Activated T-cell treated with anti-CD3 and anti-CD28 coated beads, Interleukin-2, amount 50 U/mL, for 24 hours (primary cell): ENCODE data around the gene PIH1D1.

Source experiments
- DNase-seq: peaks from one replicate; pipeline ENCODE4 v3.0.0-alpha.2; 2020
- H3K27ac Mint-ChIP-seq: 2 replicates; pipeline ENCODE4 v1.8.0; 2020; ENCODE audit warnings: mild to moderate bottlenecking, mixed read lengths
- H3K27me3 Mint-ChIP-seq: 2 replicates; pipeline ENCODE4 v1.8.0; 2020; ENCODE audit warnings: mixed read lengths
- H3K36me3 Mint-ChIP-seq: 2 replicates; pipeline ENCODE4 v1.8.0; 2020; ENCODE audit warnings: low read depth, mixed read lengths
- H3K4me1 Mint-ChIP-seq: 2 replicates; pipeline ENCODE4 v1.8.0; 2020; ENCODE audit warnings: low read depth, mixed read lengths
- H3K4me3 Mint-ChIP-seq: 2 replicates; pipeline ENCODE4 v1.8.0; 2020; ENCODE audit warnings: mild to moderate bottlenecking, moderate library complexity, mixed read lengths
- H3K9me3 Mint-ChIP-seq: 2 replicates; pipeline ENCODE4 v1.8.0; 2020; ENCODE audit warnings: mixed read lengths

PIH1D1 gene

GRCh38 chr19:49414256-49414655 is 37.4 kb downstream of the PIH1D1 start:
- H3K27ac Mint-ChIP-seq, result no peak overlapping the region
- no peaks in the 10 kb centered on the region for H3K9me3 Mint-ChIP-seq
- H3K36me3 Mint-ChIP-seq, result no peaks in the 10 kb centered on the region
- H3K4me1 Mint-ChIP-seq, result peaks cover 27% of the 10 kb centered on the region
- H3K27me3 Mint-ChIP-seq, result peaks cover 16% of the 10 kb centered on the region
- DNase-seq, result no peak
- no peak overlapping the region for H3K4me3 Mint-ChIP-seq

- H3K4me1 Mint-ChIP-seq, result peaks cover 36% of the 10 kb centered on the region
- no peaks in the 10 kb centered on the region for H3K36me3 Mint-ChIP-seq
- H3K4me3 Mint-ChIP-seq, result no peak overlapping the region
- no peaks in the 10 kb centered on the region for H3K9me3 Mint-ChIP-seq
- H3K27me3 Mint-ChIP-seq, result peaks cover 9% of the 10 kb centered on the region
- DNase-seq, result no peak
- no peak overlapping the region for H3K27ac Mint-ChIP-seq
These were observed 38.3 kb downstream of the PIH1D1 start for GRCh38 chr19:49413348-49413747.

GRCh38 chr19:49411681-49412326 is 39.8 kb downstream of the PIH1D1 start:
- H3K9me3 Mint-ChIP-seq, result no peaks in the 10 kb centered on the region
- peaks cover 51% of the 10 kb centered on the region for H3K4me1 Mint-ChIP-seq
- no peak overlapping the region for H3K4me3 Mint-ChIP-seq
- no peaks in the 10 kb centered on the region for H3K27me3 Mint-ChIP-seq
- no peak for DNase-seq
- H3K36me3 Mint-ChIP-seq, result no peaks in the 10 kb centered on the region
- no peak overlapping the region for H3K27ac Mint-ChIP-seq

GRCh38 chr19:49409441-49410029 is 42.1 kb downstream of the PIH1D1 start:
- H3K4me3 Mint-ChIP-seq, result peak overlapping the region; percentile 32

GRCh38 chr19:49408816-49409440 is 42.7 kb downstream of the PIH1D1 start:
- Mint-ChIP-seq H3K4me1 (peaks cover 54% of the 10 kb centered on the region), H3K9me3 (no peaks in the 10 kb centered on the region), H3K27me3 (no peaks in the 10 kb centered on the region), H3K27ac (peak overlapping the region; percentile 72), H3K36me3 (no peaks in the 10 kb centered on the region), H3K4me3 (peak overlapping the region; percentile 32)
- no peak for DNase-seq

More at GRCh38 chr19:49409441-49410029, 42.1 kb downstream of the PIH1D1 start:
- peaks cover 54% of the 10 kb centered on the region for H3K4me1 Mint-ChIP-seq
- H3K9me3 Mint-ChIP-seq, result no peaks in the 10 kb centered on the region
- H3K27ac Mint-ChIP-seq, result peak overlapping the region; percentile 72
- no peaks in the 10 kb centered on the region for H3K36me3 Mint-ChIP-seq
- no peaks in the 10 kb centered on the region for H3K27me3 Mint-ChIP-seq
- DNase-seq, result no peak

GRCh38 chr19:49407482-49408015 is 44.1 kb downstream of the PIH1D1 start:
- peaks cover 61% of the 10 kb centered on the region for H3K4me1 Mint-ChIP-seq
- no peak overlapping the region for H3K27ac Mint-ChIP-seq
- H3K27me3 Mint-ChIP-seq, result no peaks in the 10 kb centered on the region
- H3K4me3 Mint-ChIP-seq, result no peak overlapping the region
- no peak for DNase-seq
- no peaks in the 10 kb centered on the region for H3K9me3 Mint-ChIP-seq
- no peaks in the 10 kb centered on the region for H3K36me3 Mint-ChIP-seq

GRCh38 chr19:49407079-49407478 is 44.5 kb downstream of the PIH1D1 start:
- no peak overlapping the region for H3K4me3 Mint-ChIP-seq
- H3K9me3 Mint-ChIP-seq, result no peaks in the 10 kb centered on the region
- H3K27ac Mint-ChIP-seq, result no peak overlapping the region
- peaks cover 59% of the 10 kb centered on the region for H3K4me1 Mint-ChIP-seq
- no peaks in the 10 kb centered on the region for H3K27me3 Mint-ChIP-seq
- no peaks in the 10 kb centered on the region for H3K36me3 Mint-ChIP-seq
- no peak for DNase-seq

- Mint-ChIP-seq H3K36me3 (no peaks in the 10 kb centered on the region), H3K4me1 (peaks cover 33% of the 10 kb centered on the region), H3K27ac (no peak overlapping the region), H3K27me3 (no peaks in the 10 kb centered on the region), H3K9me3 (no peaks in the 10 kb centered on the region), H3K4me3 (no peak overlapping the region)
- DNase-seq, result no peak
These were observed 48.0 kb downstream of the PIH1D1 start for GRCh38 chr19:49403404-49404187.

GRCh38 chr19:49400029-49400428 is 51.6 kb downstream of the PIH1D1 start:
- Mint-ChIP-seq H3K4me1 (peaks cover 20% of the 10 kb centered on the region), H3K27ac (no peak overlapping the region), H3K36me3 (no peaks in the 10 kb centered on the region), H3K9me3 (no peaks in the 10 kb centered on the region), H3K27me3 (no peaks in the 10 kb centered on the region), H3K4me3 (no peak overlapping the region)
- DNase-seq, result no peak

GRCh38 chr19:49398931-49399330 is 52.7 kb downstream of the PIH1D1 start:
- Mint-ChIP-seq H3K36me3 (no peaks in the 10 kb centered on the region), H3K27ac (no peak overlapping the region), H3K27me3 (no peaks in the 10 kb centered on the region), H3K4me3 (no peak overlapping the region), H3K9me3 (no peaks in the 10 kb centered on the region), H3K4me1 (peaks cover 20% of the 10 kb centered on the region)
- no peak for DNase-seq

GRCh38 chr19:49398001-49398615 is 53.5 kb downstream of the PIH1D1 start:
- Mint-ChIP-seq H3K4me3 (no peak overlapping the region), H3K36me3 (no peaks in the 10 kb centered on the region), H3K27ac (no peak overlapping the region), H3K27me3 (no peaks in the 10 kb centered on the region), H3K4me1 (peaks cover 13% of the 10 kb centered on the region), H3K9me3 (no peaks in the 10 kb centered on the region)
- DNase-seq, result no peak

- Mint-ChIP-seq H3K4me3 (no peak overlapping the region), H3K4me1 (peaks cover 15% of the 10 kb centered on the region), H3K9me3 (no peaks in the 10 kb centered on the region), H3K27ac (no peak overlapping the region), H3K36me3 (no peaks in the 10 kb centered on the region), H3K27me3 (no peaks in the 10 kb centered on the region)
- DNase-seq, result no peak
These were observed 54.7 kb downstream of the PIH1D1 start for GRCh38 chr19:49396738-49397505.
